ENCODE data around the gene CDH26. TPM values are rescaled to one million over a fixed set of nuclear protein-coding genes. Genes with fewer than 3 reads are reported as not detected.

CDH26 gene
- total and polyA plus RNA-seq, 2 experiments from 2014 or later, result 2.0 TPM

DNA sequence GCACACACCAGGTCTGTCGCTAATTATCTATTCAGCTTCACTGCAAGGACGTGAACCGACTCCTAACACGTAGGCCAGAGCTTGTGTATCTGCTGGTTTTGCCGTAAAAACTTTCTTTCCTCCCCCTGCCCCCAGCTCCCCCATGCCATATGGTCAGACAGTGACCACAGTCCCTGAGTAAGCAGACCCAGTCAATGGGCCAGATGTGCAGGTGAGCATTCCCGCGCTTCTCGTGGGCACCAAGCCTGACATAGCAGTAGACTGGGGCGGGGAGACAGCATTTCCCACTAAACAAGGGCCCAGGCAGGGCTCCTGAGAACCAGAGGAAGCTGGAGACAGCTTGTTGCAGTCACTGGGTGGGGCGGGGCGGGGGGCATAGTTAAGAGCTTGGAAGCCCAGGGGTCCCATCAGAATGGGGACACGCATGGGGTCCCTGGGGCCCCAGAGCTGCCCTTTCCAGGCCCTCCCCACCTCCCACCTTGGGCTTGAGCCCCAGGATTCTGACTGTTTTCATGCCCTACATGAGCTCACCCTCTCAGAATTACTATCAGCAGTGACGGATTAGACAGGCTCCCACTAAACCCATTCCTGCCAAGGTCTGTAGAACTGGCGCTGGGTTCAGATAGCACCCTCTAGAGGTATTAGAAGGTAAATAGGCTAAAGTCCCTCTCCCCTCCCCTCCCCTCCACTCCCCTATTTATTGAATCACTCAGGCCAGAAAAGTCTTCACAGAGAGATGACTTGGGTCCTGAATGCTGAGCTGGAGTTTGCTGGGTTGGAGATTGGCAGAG lies 51.8 kb downstream of the CDH26 start:
- H3K4me3 ChIP-seq, result no peak overlapping the region

DNA sequence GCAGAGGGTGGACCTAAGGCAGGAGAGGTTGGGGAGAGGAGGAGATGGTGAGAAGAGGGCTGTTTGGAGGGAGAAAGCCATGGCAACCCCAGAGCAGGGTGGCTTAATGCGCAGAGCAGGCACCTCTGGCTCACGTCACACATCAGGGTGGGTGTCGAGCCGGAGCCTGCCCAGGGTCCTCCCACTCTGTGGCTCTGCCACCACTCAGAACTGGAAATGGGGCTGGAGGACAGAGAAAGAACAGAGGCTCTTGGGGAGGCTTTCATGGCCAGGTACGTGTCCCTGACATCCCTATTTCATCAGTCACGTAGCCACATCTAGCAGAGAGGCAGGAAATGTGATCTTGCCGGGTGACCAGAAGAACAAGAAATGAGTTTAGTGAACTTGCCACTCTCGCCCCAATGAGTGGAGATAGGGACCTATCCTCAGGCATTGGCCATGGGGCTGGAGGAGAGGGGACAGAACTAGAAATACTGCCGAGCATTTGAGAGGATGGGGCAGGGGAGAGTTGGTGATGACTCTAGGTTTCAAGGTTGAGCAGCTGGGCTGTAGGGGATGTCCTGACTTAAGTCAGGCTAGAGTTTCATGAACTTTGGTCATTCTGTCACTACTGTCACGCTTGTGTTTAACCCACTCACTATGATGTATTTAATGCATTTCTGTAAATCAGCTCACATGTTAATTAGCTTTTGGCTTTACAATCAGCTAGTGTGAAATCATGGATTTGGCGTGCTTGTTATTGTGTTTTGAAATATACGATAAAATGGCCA lies 52.7 kb downstream of the CDH26 start:
- TF ChIP-seq CREB1 (CRISPR knock-in tag; IDR thresholded peaks at IDR 0.05; ENCODE audit: low read depth), result no peak
- TF ChIP-seq EZH2 (IDR thresholded peaks at IDR 0.05; ENCODE audit: low read depth, unreplicated experiment), result no peak
- no peak for TF ChIP-seq CTCF (conservative IDR thresholded peaks at IDR 0.05; ENCODE audit: low read depth in 2 of 2)
- no peak for TF ChIP-seq ZNF114 (CRISPR knock-in tag; IDR thresholded peaks at IDR 0.05)
- TF ChIP-seq NANOG (IDR thresholded peaks at IDR 0.05; ENCODE audit: borderline replicate concordance), result no peak
- TF ChIP-seq POLR2AphosphoS5 (IDR thresholded peaks at IDR 0.05; ENCODE audit: low read depth), result no peak
- TF ChIP-seq JUNB (IDR thresholded peaks at IDR 0.05; ENCODE audit: unreplicated experiment), result no peak
- Mint-ChIP-seq H3K4me1 (peaks cover 2% of the 10 kb centered on the region; the same call in 2 of the 3 replicates), H3K27ac (no peak overlapping the region), H3K27me3 (ENCODE audit: insufficient read depth, low read depth, poor library complexity) (peaks cover 17% of the 10 kb centered on the region), H3K4me3 (no peak overlapping the region), H3K9me3 (no peaks in the 10 kb centered on the region), H3K36me3 (ENCODE audit: low read depth) (no peaks in the 10 kb centered on the region)
- Histone ChIP-seq H3K4me2 (no peak overlapping the region), H3K27me3 (ENCODE audit: insufficient read depth) (no peaks in the 10 kb centered on the region), H3K79me2 (replicated peaks; ENCODE audit: insufficient read depth) (no peaks in the 10 kb centered on the region), H3K27ac (ENCODE audit: low read depth) (no peak overlapping the region), H4K20me1 (replicated peaks; ENCODE audit: insufficient read depth) (no peaks in the 10 kb centered on the region), H3K4me1 (ENCODE audit: insufficient read depth) (no peaks in the 10 kb centered on the region), H2AFZ (no peak overlapping the region), H3K9me2 (ENCODE audit: insufficient read depth) (no peaks in the 10 kb centered on the region), H3K4me3 (no peak overlapping the region), H3F3A (replicated peaks; ENCODE audit: low read depth) (no peaks in the 10 kb centered on the region), H3K36me3 (ENCODE audit: insufficient read depth) (no peaks in the 10 kb centered on the region)
- ATAC-seq (no peak), DNase-seq (ENCODE audit: low spot score) (no peak)

More for the DNA sequence above, 51.8 kb downstream of the CDH26 start:
- Mint-ChIP-seq H3K36me3 (ENCODE audit: low read depth) (no peaks in the 10 kb centered on the region), H3K9me3 (no peaks in the 10 kb centered on the region), H3K4me1 (peaks cover 2% of the 10 kb centered on the region; the same call in 2 of the 3 replicates), H3K4me3 (no peak overlapping the region), H3K27ac (no peak overlapping the region), H3K27me3 (ENCODE audit: insufficient read depth, low read depth, poor library complexity) (peaks cover 17% of the 10 kb centered on the region)
- H3K9me2 ChIP-seq (ENCODE audit: insufficient read depth), result no peaks in the 10 kb centered on the region
- TF ChIP-seq ZNF114 (CRISPR knock-in tag; IDR thresholded peaks at IDR 0.05) (no peak), CTCF (conservative IDR thresholded peaks at IDR 0.05; ENCODE audit: low read depth in 2 of 2) (peak; percentile 62 to 66)
- H3F3A ChIP-seq (replicated peaks; ENCODE audit: low read depth), result no peaks in the 10 kb centered on the region
- H2AFZ ChIP-seq, result no peak overlapping the region
- H3K27me3 ChIP-seq (ENCODE audit: insufficient read depth), result no peaks in the 10 kb centered on the region
- H3K36me3 ChIP-seq (ENCODE audit: insufficient read depth), result no peaks in the 10 kb centered on the region
- no peaks in the 10 kb centered on the region for H4K20me1 ChIP-seq (replicated peaks; ENCODE audit: insufficient read depth)
- H3K4me1 ChIP-seq (ENCODE audit: insufficient read depth), result no peaks in the 10 kb centered on the region
- DNase-seq (ENCODE audit: low spot score), result peak; percentile 79
- H3K79me2 ChIP-seq (replicated peaks; ENCODE audit: insufficient read depth), result no peaks in the 10 kb centered on the region
- ATAC-seq, result peak; percentile 97
- no peak overlapping the region for H3K27ac ChIP-seq (ENCODE audit: low read depth)
- H3K4me2 ChIP-seq, result no peak overlapping the region
